ENCODE measurements around the gene SPAG6.

DNA sequence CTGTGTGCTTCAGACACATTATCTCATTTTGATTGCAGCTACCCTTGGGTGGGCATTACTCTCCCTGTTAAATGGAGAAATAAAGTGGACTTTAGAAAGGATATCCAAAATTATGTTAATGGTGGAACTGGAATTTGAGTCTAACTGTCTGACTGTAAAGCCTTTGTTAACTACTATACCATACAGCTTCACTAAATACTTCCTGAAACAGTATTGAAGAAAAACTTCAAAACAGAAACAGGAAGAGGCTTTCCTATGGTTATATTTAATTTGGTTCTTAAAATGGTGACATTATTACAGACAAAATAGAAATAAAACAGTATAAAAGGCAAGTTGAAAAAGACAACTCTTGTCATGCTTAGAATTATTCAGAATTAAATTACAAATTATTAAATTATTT is 25.0 kb downstream of the SPAG6 start:
- TF ChIP-seq, protein P1, sequence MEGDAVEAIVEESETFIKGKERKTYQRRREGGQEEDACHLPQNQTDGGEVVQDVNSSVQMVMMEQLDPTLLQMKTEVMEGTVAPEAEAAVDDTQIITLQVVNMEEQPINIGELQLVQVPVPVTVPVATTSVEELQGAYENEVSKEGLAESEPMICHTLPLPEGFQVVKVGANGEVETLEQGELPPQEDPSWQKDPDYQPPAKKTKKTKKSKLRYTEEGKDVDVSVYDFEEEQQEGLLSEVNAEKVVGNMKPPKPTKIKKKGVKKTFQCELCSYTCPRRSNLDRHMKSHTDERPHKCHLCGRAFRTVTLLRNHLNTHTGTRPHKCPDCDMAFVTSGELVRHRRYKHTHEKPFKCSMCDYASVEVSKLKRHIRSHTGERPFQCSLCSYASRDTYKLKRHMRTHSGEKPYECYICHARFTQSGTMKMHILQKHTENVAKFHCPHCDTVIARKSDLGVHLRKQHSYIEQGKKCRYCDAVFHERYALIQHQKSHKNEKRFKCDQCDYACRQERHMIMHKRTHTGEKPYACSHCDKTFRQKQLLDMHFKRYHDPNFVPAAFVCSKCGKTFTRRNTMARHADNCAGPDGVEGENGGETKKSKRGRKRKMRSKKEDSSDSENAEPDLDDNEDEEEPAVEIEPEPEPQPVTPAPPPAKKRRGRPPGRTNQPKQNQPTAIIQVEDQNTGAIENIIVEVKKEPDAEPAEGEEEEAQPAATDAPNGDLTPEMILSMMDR (IDR thresholded peaks at IDR 0.05; ENCODE audit: borderline replicate concordance, extremely low read depth, low read length, poor library complexity, severe bottlenecking) = no peak
- TF ChIP-seq EZH2 (IDR thresholded peaks at IDR 0.05; ENCODE audit: borderline replicate concordance, low read depth, low read length, severe bottlenecking) = no peak
